Nephron (organoid): ENCODE results near the gene NPTX2.
A peak's percentile ranks its signal among the peaks of the same experiment; 100 is the strongest.

Experiments
- H3K27ac Mint-ChIP-seq, 3 experiments: 2 replicates each; pipeline ENCODE4 v1.8.0; 2020; ENCODE audit warnings: mixed read lengths in 3 of 3, mild to moderate bottlenecking in 2 of 3, moderate library complexity in 1 of 3
- H3K27me3 Mint-ChIP-seq: 2 replicates; pipeline ENCODE4 v1.8.0; 2021; ENCODE audit warnings: low read depth, mild to moderate bottlenecking, moderate library complexity, mixed read lengths
- H3K36me3 Mint-ChIP-seq: 2 replicates; pipeline ENCODE4 v1.8.0; 2020; ENCODE audit warnings: low read depth, mixed read lengths
- H3K4me1 Mint-ChIP-seq: 2 replicates; pipeline ENCODE4 v1.8.0; 2020; ENCODE audit warnings: mixed read lengths
- H3K4me3 Mint-ChIP-seq, 3 experiments: 2 replicates each; pipeline ENCODE4 v1.8.0; 2020; ENCODE audit warnings: mild to moderate bottlenecking in 3 of 3, mixed read lengths in 3 of 3, moderate library complexity in 2 of 3
- H3K9me3 Mint-ChIP-seq: 2 replicates; pipeline ENCODE4 v1.8.0; 2020; ENCODE audit warnings: mixed read lengths
- TF ChIP-seq, protein P1 (sequence below), 3 experiments: fragments of 200-600 bp; sonication (generic); IDR thresholded peaks; one replicate each; pipeline ENCODE4 v1.5.0; 2021; ENCODE audit warnings: antibody characterized with exemption in 3 of 3; ENCODE audit not compliant: unreplicated experiment in 3 of 3

NPTX2 gene

DNA sequence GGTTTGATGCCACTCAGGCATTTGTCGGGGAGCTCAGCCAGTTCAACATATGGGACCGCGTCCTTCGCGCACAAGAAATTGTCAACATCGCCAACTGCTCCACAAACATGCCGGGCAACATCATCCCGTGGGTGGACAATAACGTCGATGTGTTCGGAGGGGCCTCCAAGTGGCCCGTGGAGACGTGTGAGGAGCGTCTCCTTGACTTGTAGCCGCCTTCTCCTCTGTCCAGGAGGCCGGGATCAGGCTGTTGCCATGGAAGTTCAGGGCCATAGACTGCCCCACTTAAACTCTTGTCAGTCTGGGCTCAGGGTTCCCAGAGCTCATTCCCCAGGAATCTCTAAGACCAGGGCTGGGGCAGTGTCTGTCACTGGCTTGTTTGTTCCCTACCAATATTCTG lies 11.3 kb downstream of the NPTX2 start:
- no peaks in the 10 kb centered on the region for H3K4me1 Mint-ChIP-seq
- H3K36me3 Mint-ChIP-seq, result no peaks in the 10 kb centered on the region
- H3K27ac Mint-ChIP-seq, result no peak overlapping the region
- H3K9me3 Mint-ChIP-seq, result peaks cover 14% of the 10 kb centered on the region
- TF ChIP-seq, protein P1, sequence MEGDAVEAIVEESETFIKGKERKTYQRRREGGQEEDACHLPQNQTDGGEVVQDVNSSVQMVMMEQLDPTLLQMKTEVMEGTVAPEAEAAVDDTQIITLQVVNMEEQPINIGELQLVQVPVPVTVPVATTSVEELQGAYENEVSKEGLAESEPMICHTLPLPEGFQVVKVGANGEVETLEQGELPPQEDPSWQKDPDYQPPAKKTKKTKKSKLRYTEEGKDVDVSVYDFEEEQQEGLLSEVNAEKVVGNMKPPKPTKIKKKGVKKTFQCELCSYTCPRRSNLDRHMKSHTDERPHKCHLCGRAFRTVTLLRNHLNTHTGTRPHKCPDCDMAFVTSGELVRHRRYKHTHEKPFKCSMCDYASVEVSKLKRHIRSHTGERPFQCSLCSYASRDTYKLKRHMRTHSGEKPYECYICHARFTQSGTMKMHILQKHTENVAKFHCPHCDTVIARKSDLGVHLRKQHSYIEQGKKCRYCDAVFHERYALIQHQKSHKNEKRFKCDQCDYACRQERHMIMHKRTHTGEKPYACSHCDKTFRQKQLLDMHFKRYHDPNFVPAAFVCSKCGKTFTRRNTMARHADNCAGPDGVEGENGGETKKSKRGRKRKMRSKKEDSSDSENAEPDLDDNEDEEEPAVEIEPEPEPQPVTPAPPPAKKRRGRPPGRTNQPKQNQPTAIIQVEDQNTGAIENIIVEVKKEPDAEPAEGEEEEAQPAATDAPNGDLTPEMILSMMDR (IDR thresholded peaks at IDR 0.05; ENCODE audit: unreplicated experiment in 3 of 3), result no peak
- peaks cover 29% of the 10 kb centered on the region for H3K27me3 Mint-ChIP-seq
- H3K4me3 Mint-ChIP-seq, result no peak overlapping the region

DNA sequence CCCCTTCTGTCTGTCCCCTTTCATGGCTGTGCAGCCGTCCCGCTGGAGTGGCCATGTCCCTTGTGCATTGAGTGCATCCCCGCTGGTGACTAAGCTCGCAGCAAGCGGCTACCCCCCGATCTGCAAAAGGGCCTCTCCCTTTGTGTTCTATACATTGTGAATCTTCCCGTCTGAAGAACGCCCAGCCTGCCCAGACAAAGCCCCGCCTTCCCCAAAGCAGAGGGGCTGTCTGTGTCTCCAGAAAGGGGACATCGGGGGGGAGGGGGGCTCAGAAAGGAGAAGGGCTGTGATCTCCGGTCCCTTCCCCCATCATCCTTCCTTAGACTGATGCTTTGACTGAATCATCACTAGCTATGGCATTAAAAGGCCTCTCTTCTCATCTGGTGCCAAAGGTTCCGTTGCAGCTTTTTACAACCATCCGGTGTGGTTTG lies 11.9 kb downstream of the NPTX2 start:
- no peaks in the 10 kb centered on the region for H3K4me1 Mint-ChIP-seq
- peaks cover 16% of the 10 kb centered on the region for H3K9me3 Mint-ChIP-seq
- no peaks in the 10 kb centered on the region for H3K36me3 Mint-ChIP-seq
- H3K27me3 Mint-ChIP-seq, result peaks cover 24% of the 10 kb centered on the region
- TF ChIP-seq, protein P1 (IDR thresholded peaks at IDR 0.05; ENCODE audit: unreplicated experiment in 3 of 3), result no peak
- no peak overlapping the region for H3K4me3 Mint-ChIP-seq
- H3K27ac Mint-ChIP-seq, result peak overlapping the region in 1 of 3 experiments; percentile 38

DNA sequence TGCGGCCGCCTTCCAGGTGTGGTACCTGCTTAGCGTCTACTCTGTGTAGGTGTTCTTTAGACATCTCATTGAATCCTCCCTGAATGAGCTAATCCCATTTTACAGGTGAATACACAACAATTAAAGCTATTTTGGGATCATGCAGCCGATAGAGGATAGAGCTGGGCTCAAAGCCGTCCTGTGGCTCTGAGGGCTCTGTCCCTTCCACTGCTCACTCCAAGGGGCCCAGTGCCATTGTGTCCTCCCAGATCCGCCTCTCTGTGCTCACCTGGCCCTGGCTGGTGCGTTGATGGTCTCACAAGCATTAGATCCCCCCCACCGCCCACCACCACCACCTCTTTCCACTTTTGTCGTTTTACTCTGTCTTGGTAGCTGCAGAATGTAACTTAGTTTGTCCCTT lies 13.1 kb downstream of the NPTX2 start:
- H3K27ac Mint-ChIP-seq, result no peak overlapping the region

DNA sequence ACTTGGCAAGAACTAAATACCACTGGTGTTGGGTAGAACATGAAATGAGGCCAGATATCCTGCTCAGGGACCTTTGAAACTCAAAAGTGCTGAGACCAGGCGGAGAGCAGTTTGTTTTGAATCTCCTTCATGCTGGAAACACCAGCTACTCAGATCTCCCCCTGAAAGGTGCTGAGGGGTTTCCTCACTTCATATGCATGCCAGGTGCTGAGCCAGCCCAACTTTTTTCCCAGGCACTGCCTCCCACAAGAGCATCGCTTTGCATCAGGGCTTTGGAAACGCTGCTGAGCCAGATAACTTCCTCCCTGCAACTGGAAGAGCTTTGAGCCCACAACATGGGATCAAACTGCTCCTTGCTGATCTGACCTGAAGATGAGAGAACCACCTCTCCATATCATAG lies 13.7 kb downstream of the NPTX2 start:
- no peaks in the 10 kb centered on the region for H3K36me3 Mint-ChIP-seq
- no peak overlapping the region for H3K27ac Mint-ChIP-seq
- H3K4me3 Mint-ChIP-seq, result no peak overlapping the region
- peaks cover 19% of the 10 kb centered on the region for H3K27me3 Mint-ChIP-seq
- peaks cover 16% of the 10 kb centered on the region for H3K9me3 Mint-ChIP-seq
- H3K4me1 Mint-ChIP-seq, result no peaks in the 10 kb centered on the region
- TF ChIP-seq, protein P1 (IDR thresholded peaks at IDR 0.05; ENCODE audit: unreplicated experiment in 3 of 3), result no peak

More for the DNA sequence above, 13.1 kb downstream of the NPTX2 start:
- H3K9me3 Mint-ChIP-seq, result peaks cover 16% of the 10 kb centered on the region
- no peaks in the 10 kb centered on the region for H3K36me3 Mint-ChIP-seq
- TF ChIP-seq, protein P1 (IDR thresholded peaks at IDR 0.05; ENCODE audit: unreplicated experiment in 3 of 3), result no peak
- H3K27me3 Mint-ChIP-seq, result peaks cover 19% of the 10 kb centered on the region
- no peak overlapping the region for H3K4me3 Mint-ChIP-seq
- no peaks in the 10 kb centered on the region for H3K4me1 Mint-ChIP-seq

DNA sequence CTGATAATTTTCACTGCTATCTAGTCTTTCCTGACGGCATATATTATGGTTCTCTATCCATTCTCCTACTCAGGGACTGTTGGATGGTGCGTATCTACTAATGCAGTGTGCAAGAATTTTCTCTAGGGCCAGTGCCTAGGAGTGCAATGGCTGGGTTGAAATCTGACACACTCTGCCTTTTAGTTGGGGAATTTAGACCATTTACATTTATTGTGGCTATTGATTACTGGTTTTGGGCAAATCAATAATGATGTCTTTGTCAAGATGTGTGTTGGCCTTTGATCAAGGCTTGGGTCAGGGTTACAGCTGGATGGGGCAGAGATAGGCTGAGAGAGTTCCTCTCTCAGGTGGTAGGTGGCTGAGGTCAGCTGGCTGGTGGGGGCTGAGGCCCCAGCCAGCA lies 21.8 kb downstream of the NPTX2 start:
- H3K9me3 Mint-ChIP-seq, result peaks cover 11% of the 10 kb centered on the region
- TF ChIP-seq, protein P1 (IDR thresholded peaks at IDR 0.05; ENCODE audit: unreplicated experiment in 3 of 3), result no peak
- peaks cover 11% of the 10 kb centered on the region for H3K27me3 Mint-ChIP-seq
- no peak overlapping the region for H3K4me3 Mint-ChIP-seq
- no peaks in the 10 kb centered on the region for H3K36me3 Mint-ChIP-seq
- no peak overlapping the region for H3K27ac Mint-ChIP-seq
- H3K4me1 Mint-ChIP-seq, result no peaks in the 10 kb centered on the region

DNA sequence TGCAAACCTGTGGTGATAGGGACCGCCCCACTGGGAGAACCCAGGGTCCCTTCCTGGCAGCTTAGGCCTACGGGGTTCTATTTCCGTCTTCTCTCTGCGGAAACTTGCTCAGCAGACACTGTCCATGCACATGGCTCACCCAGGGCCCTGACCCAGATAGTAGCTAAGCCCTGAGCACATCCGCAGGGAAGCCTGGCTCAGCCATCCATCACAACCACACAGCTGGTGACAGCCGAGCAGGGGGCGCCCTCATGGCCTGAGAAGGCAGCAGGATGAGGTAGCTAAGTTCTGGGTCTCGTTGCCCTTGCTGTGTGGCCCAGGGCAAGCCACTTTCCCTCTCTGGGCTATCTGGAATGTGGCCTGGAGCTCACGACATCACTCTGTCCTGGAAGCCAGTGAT lies 23.3 kb downstream of the NPTX2 start:
- TF ChIP-seq, protein P1 (IDR thresholded peaks at IDR 0.05; ENCODE audit: unreplicated experiment in 3 of 3), result no peak
- no peak overlapping the region for H3K27ac Mint-ChIP-seq
- H3K36me3 Mint-ChIP-seq, result no peaks in the 10 kb centered on the region
- H3K4me1 Mint-ChIP-seq, result no peaks in the 10 kb centered on the region
- H3K27me3 Mint-ChIP-seq, result peaks cover 14% of the 10 kb centered on the region
- H3K4me3 Mint-ChIP-seq, result no peak overlapping the region
- H3K9me3 Mint-ChIP-seq, result peaks cover 11% of the 10 kb centered on the region
